ENCODE data around the gene RAP2A.

Gene RAP2A

GRCh38 chr13:97433727-97434396 lies at the start of gene RAP2A:
Gene RAP2A (plus strand): TSS chr13:97434169. CDS start chr13:97434471, 302 bp downstream.
- H3K27ac ChIP-seq: peak within 1 kb of the TSS; percentile 97
- no peaks in the 10 kb centered on the region for H3K36me3 ChIP-seq (replicated peaks)
- DNase-seq: peak; percentile 86
- no peaks in the 10 kb centered on the region for H3K27me3 ChIP-seq (replicated peaks)
- in situ Hi-C loops (cut with HindIII; ENCODE audit: low pct_ligation_motif_present, low sequenced_read_pairs): no loop called here
- peak within 1 kb of the TSS; percentile 83 for H3K4me3 ChIP-seq (ENCODE audit: low read depth, low read length)
- TF ChIP-seq, protein P1, sequence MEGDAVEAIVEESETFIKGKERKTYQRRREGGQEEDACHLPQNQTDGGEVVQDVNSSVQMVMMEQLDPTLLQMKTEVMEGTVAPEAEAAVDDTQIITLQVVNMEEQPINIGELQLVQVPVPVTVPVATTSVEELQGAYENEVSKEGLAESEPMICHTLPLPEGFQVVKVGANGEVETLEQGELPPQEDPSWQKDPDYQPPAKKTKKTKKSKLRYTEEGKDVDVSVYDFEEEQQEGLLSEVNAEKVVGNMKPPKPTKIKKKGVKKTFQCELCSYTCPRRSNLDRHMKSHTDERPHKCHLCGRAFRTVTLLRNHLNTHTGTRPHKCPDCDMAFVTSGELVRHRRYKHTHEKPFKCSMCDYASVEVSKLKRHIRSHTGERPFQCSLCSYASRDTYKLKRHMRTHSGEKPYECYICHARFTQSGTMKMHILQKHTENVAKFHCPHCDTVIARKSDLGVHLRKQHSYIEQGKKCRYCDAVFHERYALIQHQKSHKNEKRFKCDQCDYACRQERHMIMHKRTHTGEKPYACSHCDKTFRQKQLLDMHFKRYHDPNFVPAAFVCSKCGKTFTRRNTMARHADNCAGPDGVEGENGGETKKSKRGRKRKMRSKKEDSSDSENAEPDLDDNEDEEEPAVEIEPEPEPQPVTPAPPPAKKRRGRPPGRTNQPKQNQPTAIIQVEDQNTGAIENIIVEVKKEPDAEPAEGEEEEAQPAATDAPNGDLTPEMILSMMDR (IDR thresholded peaks at IDR 0.05; ENCODE audit: low read depth, low read length, missing control alignments): no peak

DNA sequence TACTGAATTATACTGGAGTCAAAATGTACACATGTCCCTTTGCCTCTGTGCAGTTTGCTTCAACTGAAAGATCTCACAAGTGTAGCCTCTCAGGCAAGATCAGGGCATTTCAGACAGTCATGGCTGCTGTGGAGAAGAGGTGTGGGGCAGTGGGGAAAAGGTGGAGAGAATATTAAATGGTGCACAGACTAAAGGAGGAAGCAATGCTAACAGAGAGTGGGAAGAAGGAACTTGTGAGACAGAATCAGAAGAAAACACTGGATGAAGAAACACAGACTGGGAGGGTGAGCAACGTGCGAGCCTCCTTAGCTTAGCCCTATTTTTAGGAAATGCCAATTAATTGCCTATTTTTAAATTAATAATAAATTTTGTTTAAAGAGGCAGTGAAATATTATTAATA lies 49.6 kb upstream of the RAP2A start:
- H3K27me3 ChIP-seq (replicated peaks): no peaks in the 10 kb centered on the region
- in situ Hi-C loops (cut with HindIII; ENCODE audit: low pct_ligation_motif_present, low sequenced_read_pairs): no loop called here

GRCh38 chr13:97385146-97385545 lies 48.8 kb upstream of the RAP2A start:
- H3K27me3 ChIP-seq (replicated peaks): no peaks in the 10 kb centered on the region
- peaks cover 5% of the 10 kb centered on the region for H3K36me3 ChIP-seq (replicated peaks)
- TF ChIP-seq, protein P1 (IDR thresholded peaks at IDR 0.05; ENCODE audit: low read depth, low read length, missing control alignments): no peak
- in situ Hi-C loops (cut with HindIII; ENCODE audit: low pct_ligation_motif_present, low sequenced_read_pairs): no loop called here
- DNase-seq: no peak
- H3K4me3 ChIP-seq (ENCODE audit: low read depth, low read length): no peak overlapping the region
- H3K27ac ChIP-seq: no peak overlapping the region

More for the DNA sequence above, 49.6 kb upstream of the RAP2A start:
- Histone ChIP-seq H3K4me3 (ENCODE audit: low read depth, low read length) (no peak overlapping the region), H3K27ac (no peak overlapping the region), H3K36me3 (replicated peaks) (peaks cover 5% of the 10 kb centered on the region)
- DNase-seq: no peak
- TF ChIP-seq, protein P1 (IDR thresholded peaks at IDR 0.05; ENCODE audit: low read depth, low read length, missing control alignments): no peak

DNA sequence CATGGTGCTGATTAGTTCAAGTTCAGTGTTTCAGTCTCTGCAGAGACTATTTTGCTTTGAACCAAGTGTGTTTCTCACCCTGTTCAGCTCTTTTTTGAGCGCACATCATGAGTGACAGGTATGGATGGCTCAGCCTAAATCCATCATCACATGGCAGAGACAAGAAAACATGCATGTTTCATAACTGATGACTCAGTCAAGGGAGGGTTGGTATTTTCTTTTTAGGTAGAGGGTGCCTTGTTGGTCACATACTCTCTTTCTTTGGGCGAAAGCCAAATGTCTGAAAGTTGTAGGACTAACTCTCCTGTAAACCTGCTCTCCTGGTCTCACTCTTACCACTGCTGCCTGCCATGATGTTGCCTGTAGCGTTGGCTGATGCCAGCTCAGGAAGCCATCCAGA lies 48.1 kb upstream of the RAP2A start:
- Histone ChIP-seq H3K4me3 (ENCODE audit: low read depth, low read length) (no peak overlapping the region), H3K27ac (no peak overlapping the region), H3K36me3 (replicated peaks) (peaks cover 5% of the 10 kb centered on the region), H3K27me3 (replicated peaks) (no peaks in the 10 kb centered on the region)
- TF ChIP-seq, protein P1 (IDR thresholded peaks at IDR 0.05; ENCODE audit: low read depth, low read length, missing control alignments): no peak
- in situ Hi-C loops (cut with HindIII; ENCODE audit: low pct_ligation_motif_present, low sequenced_read_pairs): no loop called here
- DNase-seq: no peak

DNA sequence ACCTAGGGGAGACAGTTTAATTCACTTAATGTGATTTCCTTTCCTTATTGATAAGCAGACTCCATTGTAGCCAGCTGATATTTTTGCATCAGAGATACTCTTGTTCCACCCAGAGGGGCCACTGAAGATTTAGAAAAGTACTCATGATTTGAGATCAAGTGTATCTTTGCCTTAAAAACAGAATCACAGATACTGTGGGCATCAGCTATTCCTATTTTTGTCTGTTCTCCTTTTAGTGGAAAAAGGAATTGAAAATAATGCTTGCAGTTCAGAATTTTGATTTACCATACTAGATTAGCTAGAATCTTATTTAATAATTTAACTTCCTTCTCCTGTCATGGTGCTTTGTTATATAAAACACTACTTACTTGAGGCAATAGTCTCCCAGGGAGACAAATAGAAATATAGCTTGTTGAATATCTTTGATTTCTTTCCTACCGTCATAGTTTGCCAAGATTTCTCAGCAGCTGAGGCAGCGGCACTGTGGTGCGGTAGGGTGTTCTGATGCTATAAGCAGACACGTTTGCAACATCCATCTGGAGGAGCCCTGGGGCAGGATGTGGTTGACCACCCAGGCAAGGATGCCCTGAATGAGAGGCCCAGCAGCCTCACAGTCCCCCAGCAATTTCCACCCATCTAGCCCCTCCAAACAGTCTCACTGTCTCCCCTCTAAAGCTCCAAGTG lies 47.0 kb upstream of the RAP2A start:
- Histone ChIP-seq H3K4me3 (ENCODE audit: low read depth, low read length) (no peak overlapping the region), H3K27ac (no peak overlapping the region), H3K36me3 (replicated peaks) (peaks cover 7% of the 10 kb centered on the region), H3K27me3 (replicated peaks) (no peaks in the 10 kb centered on the region)
- TF ChIP-seq, protein P1 (IDR thresholded peaks at IDR 0.05; ENCODE audit: low read depth, low read length, missing control alignments): no peak
- in situ Hi-C loops (cut with HindIII; ENCODE audit: low pct_ligation_motif_present, low sequenced_read_pairs): no loop called here
- DNase-seq: no peak

Data from brain microvascular endothelial cell (primary cell).